ENCODE data around the gene PSPH. TPM values are rescaled to one million over a fixed set of nuclear protein-coding genes. Genes with fewer than 3 reads are reported as not detected.
"Not testable (repeated sequence)": the region's sequence is repeated elsewhere in the genome, so short reads cannot be mapped to it uniquely, and the experiment has no call there.

The PSPH gene
- total RNA-seq, 1 experiment from 2014 or later: 59.0 TPM

- Histone ChIP-seq H3K36me3 (ENCODE audit: insufficient read depth, low read length, poor library complexity, severe bottlenecking) (peaks cover 27% of the 10 kb centered on the region), H3K9me3 (ENCODE audit: low read depth, low read length, poor library complexity, severe bottlenecking) (no peaks in the 10 kb centered on the region), H3K4me3 (ENCODE audit: low read depth, low read length, poor library complexity, severe bottlenecking) (no peak overlapping the region), H3K27ac (ENCODE audit: low read depth, low read length, poor library complexity, severe bottlenecking) (no peak overlapping the region), H3K27me3 (replicated peaks; ENCODE audit: insufficient read depth, low read depth, low read length, poor library complexity) (no peaks in the 10 kb centered on the region), H3K4me1 (ENCODE audit: insufficient read depth, low read length, poor library complexity, severe bottlenecking) (no peaks in the 10 kb centered on the region)
- BruUV-seq (replicated peaks): no TSS peak
- intact Hi-C loops (cut with micrococcal nuclease; ENCODE audit: unreplicated experiment): loop anchor here (10.0 kb wide), 1 partner anchor 793 kb away; no protein-coding TSS in a partner anchor
- DNase-seq (ENCODE audit: low spot score): no peak
- ChIA-PET CTCF (no interaction called here), POLR2A (ENCODE audit: low non-redundant PET) (no interaction called here)
- TF ChIP-seq EZH2 (IDR thresholded peaks at IDR 0.05; ENCODE audit: borderline replicate concordance, low read depth, low read length, poor library complexity, severe bottlenecking): no peak
- TF ChIP-seq CTCF (conservative IDR thresholded peaks at IDR 0.05; ENCODE audit: low read depth, low read length): no peak
Observed at GRCh38 chr7:56078196-56078595, 27.0 kb upstream of the PSPH start.

GRCh38 chr7:56077681-56078080 lies 26.4 kb upstream of the PSPH start:
- no peaks in the 10 kb centered on the region for H3K4me1 ChIP-seq (ENCODE audit: insufficient read depth, low read length, poor library complexity, severe bottlenecking)
- intact Hi-C loops (cut with micrococcal nuclease; ENCODE audit: unreplicated experiment): loop anchor here (10.0 kb wide), 1 partner anchor 793 kb away; no protein-coding TSS in a partner anchor
- no TSS peak for BruUV-seq (replicated peaks)
- no peak overlapping the region for H3K27ac ChIP-seq (ENCODE audit: low read depth, low read length, poor library complexity, severe bottlenecking)
- POLR2A ChIA-PET (ENCODE audit: low non-redundant PET): interaction anchor here (0.6 to 0.7 kb wide), 2 partner anchors 9 to 111 kb away, joined by 3 to 5 read pairs; no protein-coding TSS in a partner anchor
- no peak overlapping the region for H3K4me3 ChIP-seq (ENCODE audit: low read depth, low read length, poor library complexity, severe bottlenecking)
- no peaks in the 10 kb centered on the region for H3K27me3 ChIP-seq (replicated peaks; ENCODE audit: insufficient read depth, low read depth, low read length, poor library complexity)
- no peaks in the 10 kb centered on the region for H3K9me3 ChIP-seq (ENCODE audit: low read depth, low read length, poor library complexity, severe bottlenecking)
- H3K36me3 ChIP-seq (ENCODE audit: insufficient read depth, low read length, poor library complexity, severe bottlenecking): peaks cover 32% of the 10 kb centered on the region
- no peak for DNase-seq (ENCODE audit: low spot score)
- TF ChIP-seq EZH2 (IDR thresholded peaks at IDR 0.05; ENCODE audit: borderline replicate concordance, low read depth, low read length, poor library complexity, severe bottlenecking) (no peak), CTCF (conservative IDR thresholded peaks at IDR 0.05; ENCODE audit: low read depth, low read length) (no peak)
- CTCF ChIA-PET: interaction anchor here (1.2 kb wide), 1 partner anchor 436 kb away, joined by 4 read pairs; no protein-coding TSS in a partner anchor

GRCh38 chr7:56074371-56074791 lies 23.1 kb upstream of the PSPH start:
- peak; percentile 90 for DNase-seq (ENCODE audit: low spot score)
- no peaks in the 10 kb centered on the region for H3K27me3 ChIP-seq (replicated peaks; ENCODE audit: insufficient read depth, low read depth, low read length, poor library complexity)
- H3K9me3 ChIP-seq (ENCODE audit: low read depth, low read length, poor library complexity, severe bottlenecking): no peaks in the 10 kb centered on the region
- no peak overlapping the region for H3K27ac ChIP-seq (ENCODE audit: low read depth, low read length, poor library complexity, severe bottlenecking)
- ChIA-PET POLR2A (ENCODE audit: low non-redundant PET) (no interaction called here), CTCF (interaction anchor here (0.8 to 1.2 kb wide), 4 partner anchors 9 to 67 kb away, joined by 3 to 6 read pairs (median 3); partner anchors contain the start of genes CHCHD2 and SUMF2)
- no peak overlapping the region for H3K4me3 ChIP-seq (ENCODE audit: low read depth, low read length, poor library complexity, severe bottlenecking)
- intact Hi-C loops (cut with micrococcal nuclease; ENCODE audit: unreplicated experiment): loop anchor here (1.0 to 10.0 kb wide), 4 partner anchors 70 to 790 kb away; no protein-coding TSS in a partner anchor
- no TSS peak for BruUV-seq (replicated peaks)
- no peaks in the 10 kb centered on the region for H3K4me1 ChIP-seq (ENCODE audit: insufficient read depth, low read length, poor library complexity, severe bottlenecking)
- peaks cover 49% of the 10 kb centered on the region for H3K36me3 ChIP-seq (ENCODE audit: insufficient read depth, low read length, poor library complexity, severe bottlenecking)
- TF ChIP-seq EZH2 (IDR thresholded peaks at IDR 0.05; ENCODE audit: borderline replicate concordance, low read depth, low read length, poor library complexity, severe bottlenecking) (no peak), CTCF (conservative IDR thresholded peaks at IDR 0.05; ENCODE audit: low read depth, low read length) (peak; percentile 96)

GRCh38 chr7:56066376-56066775 lies 15.1 kb upstream of the PSPH start:
- not testable (repeated sequence) for H3K9me3 ChIP-seq (ENCODE audit: low read depth, low read length, poor library complexity, severe bottlenecking)

More at GRCh38 chr7:56066376-56066775, 15.1 kb upstream of the PSPH start:
- H3K4me3 ChIP-seq (ENCODE audit: low read depth, low read length, poor library complexity, severe bottlenecking); DNase-seq (ENCODE audit: low spot score); POLR2A ChIA-PET (ENCODE audit: low non-redundant PET); H3K27me3 ChIP-seq (replicated peaks; ENCODE audit: insufficient read depth, low read depth, low read length, poor library complexity); intact Hi-C loops (cut with micrococcal nuclease; ENCODE audit: unreplicated experiment); H3K27ac ChIP-seq (ENCODE audit: low read depth, low read length, poor library complexity, severe bottlenecking); BruUV-seq (replicated peaks): not testable (repeated sequence)
- Histone ChIP-seq H3K36me3 (ENCODE audit: insufficient read depth, low read length, poor library complexity, severe bottlenecking) (peaks cover 52% of the 10 kb centered on the region), H3K4me1 (ENCODE audit: insufficient read depth, low read length, poor library complexity, severe bottlenecking) (peaks cover 12% of the 10 kb centered on the region)
- CTCF ChIA-PET: interaction anchor here (1.2 kb wide), 1 partner anchor 8 kb away, joined by 3 read pairs; no protein-coding TSS in a partner anchor
